ENCODE results near the gene DNASE1. TPM values are rescaled to one million over a fixed set of nuclear protein-coding genes. Genes with fewer than 3 reads are reported as not detected.

Gene DNASE1
- total RNA-seq, 1 donor from 2014 or later = 22.8 TPM

- peaks cover 8% of the 10 kb centered on the region for H3K27me3 Mint-ChIP-seq (ENCODE audit: insufficient read depth, low read depth)
- H3K4me1 Mint-ChIP-seq = peaks cover 5% of the 10 kb centered on the region
- no peaks in the 10 kb centered on the region for H3K4me1 ChIP-seq
- no peak overlapping the region for H3K27ac Mint-ChIP-seq
- H3F3A ChIP-seq (ENCODE audit: low read depth) = peaks cover 4% of the 10 kb centered on the region
- H3K36me3 ChIP-seq = no peaks in the 10 kb centered on the region
- no peak overlapping the region for H3K4me3 Mint-ChIP-seq
- peaks cover 20% of the 10 kb centered on the region for H4K20me1 ChIP-seq (ENCODE audit: low read depth)
- no peak overlapping the region for H3K9ac ChIP-seq
- no peaks in the 10 kb centered on the region for H3K27me3 ChIP-seq
- H3K27ac ChIP-seq = no peak overlapping the region
- no peak for DNase-seq (ENCODE audit: low spot score)
- H3K4me2 ChIP-seq = no peak overlapping the region
- H3K4me3 ChIP-seq = no peak overlapping the region
- no peaks in the 10 kb centered on the region for H3K9me3 ChIP-seq (ENCODE audit: low read depth)
- H3K9me3 Mint-ChIP-seq = no peaks in the 10 kb centered on the region
- H3K79me2 ChIP-seq (ENCODE audit: low read depth) = no peaks in the 10 kb centered on the region
- no peak overlapping the region for H2AFZ ChIP-seq (replicated peaks)
- TF ChIP-seq, protein P1, sequence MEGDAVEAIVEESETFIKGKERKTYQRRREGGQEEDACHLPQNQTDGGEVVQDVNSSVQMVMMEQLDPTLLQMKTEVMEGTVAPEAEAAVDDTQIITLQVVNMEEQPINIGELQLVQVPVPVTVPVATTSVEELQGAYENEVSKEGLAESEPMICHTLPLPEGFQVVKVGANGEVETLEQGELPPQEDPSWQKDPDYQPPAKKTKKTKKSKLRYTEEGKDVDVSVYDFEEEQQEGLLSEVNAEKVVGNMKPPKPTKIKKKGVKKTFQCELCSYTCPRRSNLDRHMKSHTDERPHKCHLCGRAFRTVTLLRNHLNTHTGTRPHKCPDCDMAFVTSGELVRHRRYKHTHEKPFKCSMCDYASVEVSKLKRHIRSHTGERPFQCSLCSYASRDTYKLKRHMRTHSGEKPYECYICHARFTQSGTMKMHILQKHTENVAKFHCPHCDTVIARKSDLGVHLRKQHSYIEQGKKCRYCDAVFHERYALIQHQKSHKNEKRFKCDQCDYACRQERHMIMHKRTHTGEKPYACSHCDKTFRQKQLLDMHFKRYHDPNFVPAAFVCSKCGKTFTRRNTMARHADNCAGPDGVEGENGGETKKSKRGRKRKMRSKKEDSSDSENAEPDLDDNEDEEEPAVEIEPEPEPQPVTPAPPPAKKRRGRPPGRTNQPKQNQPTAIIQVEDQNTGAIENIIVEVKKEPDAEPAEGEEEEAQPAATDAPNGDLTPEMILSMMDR (IDR thresholded peaks at IDR 0.05) = no peak
- TF ChIP-seq EZH2phosphoT487 (IDR thresholded peaks at IDR 0.05) = no peak
- TF ChIP-seq EZH2 (IDR thresholded peaks at IDR 0.05) = no peak
- peaks cover 22% of the 10 kb centered on the region for H3K36me3 Mint-ChIP-seq
Measured at GRCh38 chr16:3656491-3657468, 2.3 kb downstream of the DNASE1 start.

DNA sequence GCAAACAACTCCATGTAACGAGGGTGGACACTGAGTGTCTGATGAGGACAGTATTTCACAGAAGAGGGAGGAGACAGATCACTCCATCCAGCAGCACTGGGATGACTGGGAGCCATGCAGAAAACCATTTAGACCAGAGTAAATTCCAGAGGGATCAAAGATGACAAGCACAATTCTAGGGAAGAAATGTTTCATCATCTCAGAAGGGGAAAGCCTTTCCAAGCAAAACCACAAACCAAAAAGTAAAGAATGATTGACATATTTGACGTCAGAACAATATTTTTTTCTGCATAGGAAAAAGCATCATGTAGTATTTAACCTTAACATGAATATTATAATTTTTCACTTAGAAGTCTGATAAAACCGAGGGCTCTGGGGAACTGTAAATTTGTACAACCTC, 4.8 kb downstream of the DNASE1 start:
- H3K4me2 ChIP-seq = no peak overlapping the region
- H3K36me3 Mint-ChIP-seq = peaks cover 27% of the 10 kb centered on the region

DNA sequence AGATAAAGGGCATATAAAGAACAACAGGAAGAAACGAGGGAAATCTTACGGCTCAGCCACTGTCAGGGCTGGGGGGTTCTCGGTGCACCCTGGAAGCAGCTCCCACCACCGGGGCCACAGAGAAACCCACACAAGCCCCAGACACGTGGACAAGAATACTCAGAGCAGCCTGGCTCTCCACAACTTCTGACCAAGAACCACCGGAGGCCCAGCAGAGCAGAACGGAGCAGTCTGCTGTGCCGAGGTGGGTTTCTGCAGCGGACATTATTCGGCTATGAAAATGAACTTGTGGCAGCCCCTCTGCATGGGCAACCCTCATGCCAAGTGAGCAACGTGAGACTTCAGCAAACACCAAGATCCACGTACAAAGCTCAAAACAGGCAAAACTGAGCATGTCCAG, 6.8 kb downstream of the DNASE1 start:
- Histone ChIP-seq H3K79me2 (ENCODE audit: low read depth) (no peaks in the 10 kb centered on the region), H3K9ac (no peak overlapping the region), H3K27me3 (no peaks in the 10 kb centered on the region), H3K27ac (no peak overlapping the region), H3K36me3 (no peaks in the 10 kb centered on the region), H2AFZ (replicated peaks) (no peak overlapping the region), H3K9me3 (ENCODE audit: low read depth) (no peaks in the 10 kb centered on the region), H3K4me2 (no peak overlapping the region), H3K4me1 (no peaks in the 10 kb centered on the region), H3K4me3 (no peak overlapping the region), H4K20me1 (ENCODE audit: low read depth) (no peaks in the 10 kb centered on the region), H3F3A (ENCODE audit: low read depth) (no peaks in the 10 kb centered on the region)
- no peak for DNase-seq (ENCODE audit: low spot score)
- Mint-ChIP-seq H3K4me1 (no peaks in the 10 kb centered on the region), H3K27ac (no peak overlapping the region), H3K36me3 (peaks cover 36% of the 10 kb centered on the region), H3K4me3 (no peak overlapping the region), H3K9me3 (no peaks in the 10 kb centered on the region), H3K27me3 (ENCODE audit: insufficient read depth, low read depth) (peaks cover 2% of the 10 kb centered on the region)
- no peak for TF ChIP-seq EZH2phosphoT487 (IDR thresholded peaks at IDR 0.05)
- TF ChIP-seq EZH2 (IDR thresholded peaks at IDR 0.05) = no peak
- TF ChIP-seq, protein P1 (IDR thresholded peaks at IDR 0.05) = no peak

More for the DNA sequence above, 4.8 kb downstream of the DNASE1 start:
- no peak overlapping the region for H3K27ac ChIP-seq
- no peak overlapping the region for H2AFZ ChIP-seq (replicated peaks)
- Mint-ChIP-seq H3K27ac (peak overlapping the region; percentile 67), H3K4me1 (peaks cover 5% of the 10 kb centered on the region), H3K27me3 (ENCODE audit: insufficient read depth, low read depth) (peaks cover 8% of the 10 kb centered on the region), H3K9me3 (no peaks in the 10 kb centered on the region), H3K4me3 (no peak overlapping the region)
- DNase-seq (ENCODE audit: low spot score) = no peak
- no peaks in the 10 kb centered on the region for H3K36me3 ChIP-seq
- no peaks in the 10 kb centered on the region for H3K27me3 ChIP-seq
- peaks cover 9% of the 10 kb centered on the region for H4K20me1 ChIP-seq (ENCODE audit: low read depth)
- no peaks in the 10 kb centered on the region for H3K79me2 ChIP-seq (ENCODE audit: low read depth)
- H3F3A ChIP-seq (ENCODE audit: low read depth) = peaks cover 1% of the 10 kb centered on the region
- TF ChIP-seq, protein P1 (IDR thresholded peaks at IDR 0.05) = no peak
- no peak for TF ChIP-seq EZH2phosphoT487 (IDR thresholded peaks at IDR 0.05)
- no peak for TF ChIP-seq EZH2 (IDR thresholded peaks at IDR 0.05)
- no peak overlapping the region for H3K4me3 ChIP-seq
- H3K9ac ChIP-seq = no peak overlapping the region
- no peaks in the 10 kb centered on the region for H3K9me3 ChIP-seq (ENCODE audit: low read depth)
- H3K4me1 ChIP-seq = no peaks in the 10 kb centered on the region

Measured in neural progenitor cell (in vitro differentiated cells).